OCI-LY7 (cell line): ENCODE results near the gene CSRNP3. TPM values are rescaled to one million over a fixed set of nuclear protein-coding genes. Genes with fewer than 3 reads are reported as not detected.

Source experiments
- BruUV-seq: library from RNA; stranded (reverse); fragments of 400-500 nt; replicated peaks from 2 replicates; lab custom pipeline; 2021; lab: Mats Ljungman, UMichigan
- CTCF ChIA-PET: fragments of 300-600 bp; sonication (Branson Sonifier 250); formaldehyde crosslinking; loops from one replicate; lab custom pipeline; 2022; ENCODE audit warnings: antibody characterized with exemption; ENCODE audit not compliant: unreplicated experiment; lab: Charles Lee
- POLR2A ChIA-PET: fragments of 300-600 bp; sonication (Branson Sonifier 250); formaldehyde crosslinking; loops from one replicate; lab custom pipeline; 2022; ENCODE audit warnings: antibody characterized with exemption; lab: Charles Lee
- DNase-seq: peaks from one replicate; pipeline ENCODE4 v3.0.0-alpha.2; 2015; ENCODE audit warnings: low spot score
- H2AFZ ChIP-seq: fragments of 200-600 bp; sonication (generic), shearing (Covaris generic); 2 replicates; pipeline ENCODE4 v1.6.1; 2014; ENCODE audit warnings: mild to moderate bottlenecking, antibody characterized with exemption, low read length, moderate library complexity
- H3K27ac ChIP-seq: fragments of 200-600 bp; sonication (generic); 2 replicates; pipeline ENCODE4 v1.5.1; 2014; ENCODE audit warnings: mixed run types, low read depth, mild to moderate bottlenecking, moderate library complexity, low read length, inconsistent platforms; ENCODE audit not compliant: poor library complexity, severe bottlenecking
- H3K36me3 ChIP-seq: fragments of 200-600 bp; sonication (generic); 2 replicates; pipeline ENCODE4 v1.6.1; 2014; ENCODE audit warnings: mild to moderate bottlenecking, antibody characterized with exemption, low read length, moderate library complexity, mixed read lengths; ENCODE audit not compliant: insufficient read depth
- H3K4me1 ChIP-seq: fragments of 200-600 bp; sonication (generic); 2 replicates; pipeline ENCODE4 v1.5.1; 2014; ENCODE audit warnings: mild to moderate bottlenecking, low read length; ENCODE audit not compliant: insufficient read depth, poor library complexity, severe bottlenecking
- H3K4me2 ChIP-seq: fragments of 200-600 bp; sonication (generic); 2 replicates; pipeline ENCODE4 v1.6.1; 2014; ENCODE audit warnings: mild to moderate bottlenecking, low read length
- H3K4me3 ChIP-seq: fragments of 200-600 bp; sonication (generic); 2 replicates; pipeline ENCODE4 v1.5.1; 2014; ENCODE audit warnings: mild to moderate bottlenecking, low read depth, low read length; ENCODE audit not compliant: poor library complexity, severe bottlenecking
- H3K79me2 ChIP-seq: fragments of 200-600 bp; sonication (generic); 2 replicates; pipeline ENCODE4 v1.6.1; 2016; ENCODE audit warnings: low read depth, mild to moderate bottlenecking, low read length, moderate library complexity, mixed read lengths; ENCODE audit not compliant: insufficient read depth
- H3K9me2 ChIP-seq: fragments of 200-600 bp; sonication (generic); 2 replicates; pipeline ENCODE4 v1.6.1; 2016; ENCODE audit warnings: mild to moderate bottlenecking, low read length, mixed read lengths; ENCODE audit not compliant: insufficient read depth
- H3K9me3 ChIP-seq: fragments of 200-600 bp; sonication (generic); 2 replicates; pipeline ENCODE4 v1.6.1; 2014; ENCODE audit warnings: mild to moderate bottlenecking, mixed run types, low read length, mixed read lengths
- H4K20me1 ChIP-seq: fragments of 200-600 bp; sonication (generic); 2 replicates; pipeline ENCODE4 v1.6.1; 2014; ENCODE audit warnings: mild to moderate bottlenecking, antibody characterized with exemption, low read length, moderate library complexity, mixed read lengths; ENCODE audit not compliant: insufficient read depth
- CTCF ChIP-seq: fragments of 200-600 bp; sonication (generic); conservative IDR thresholded peaks from 2 replicates; pipeline ENCODE4 v1.5.1; 2014; ENCODE audit warnings: mild to moderate bottlenecking, antibody characterized with exemption, low read length, moderate library complexity, mixed read lengths
- EZH2phosphoT487 ChIP-seq: fragments of 200-600 bp; sonication (generic); IDR thresholded peaks from 2 replicates; pipeline ENCODE4 v1.6.1; 2018; ENCODE audit warnings: low read depth, borderline replicate concordance, mild to moderate bottlenecking, mixed run types, antibody characterized with exemption, low read length, moderate library complexity, mixed read lengths
- intact Hi-C: fragments of 100-400 bp; cut with micrococcal nuclease; formaldehyde crosslinking; loops from one replicate; pipeline ENCODE4 v1.10.0; 2022; ENCODE audit not compliant: unreplicated experiment
- total RNA-seq, 2 experiments: library from RNA; depleted of rRNA in 1 of 2; stranded (reverse); fragments of >200 nt in 1 of 2; shearing (Covaris generic) in 1 of 2; gene quantifications; 2 replicates each; pipeline ENCODE4 v1.2.3, GENCODE V29; 2014 to 2022

CSRNP3 gene
- total RNA-seq, 2 experiments from 2014 or later: 0.44 to 1.4 TPM

DNA sequence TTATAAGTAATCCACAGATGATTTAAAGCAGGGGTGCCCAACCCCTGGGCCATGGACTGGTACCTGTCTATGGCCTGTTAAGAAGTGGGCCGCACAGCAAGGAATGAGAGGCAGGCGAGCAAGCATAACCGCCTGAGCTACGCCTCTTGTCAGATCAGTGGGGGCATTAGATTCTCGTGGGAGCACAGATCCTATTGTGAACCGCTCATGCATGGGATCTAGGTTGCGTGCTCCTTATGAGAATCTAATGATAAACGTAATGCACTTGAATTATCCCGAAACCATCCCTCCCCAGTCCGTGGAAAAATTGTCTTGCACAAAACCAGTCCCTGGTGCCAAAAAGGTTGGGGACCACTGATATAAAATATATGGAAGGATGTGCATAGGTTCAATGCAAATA lies 153.7 kb downstream of the CSRNP3 start:
- CTCF ChIA-PET: no interaction called here
- no TSS peak for BruUV-seq
- H3K36me3 ChIP-seq: no peaks in the 10 kb centered on the region
- intact Hi-C loops: no loop called here
- no peak overlapping the region for H2AFZ ChIP-seq
- no peak overlapping the region for H3K27ac ChIP-seq
- no peak overlapping the region for H3K4me3 ChIP-seq
- H3K4me1 ChIP-seq: peaks cover 5% of the 10 kb centered on the region
- no peaks in the 10 kb centered on the region for H3K9me3 ChIP-seq
- TF ChIP-seq EZH2phosphoT487 (no peak), CTCF (no peak)
- no peaks in the 10 kb centered on the region for H4K20me1 ChIP-seq
- H3K4me2 ChIP-seq: no peak overlapping the region
- H3K79me2 ChIP-seq: no peaks in the 10 kb centered on the region
- POLR2A ChIA-PET: interaction anchor here (0.7 to 2.2 kb wide), 4 partner anchors 11 to 141 kb away, joined by 3 to 8 read pairs (median 4); no protein-coding TSS in a partner anchor
- DNase-seq: no peak
- no peaks in the 10 kb centered on the region for H3K9me2 ChIP-seq

DNA sequence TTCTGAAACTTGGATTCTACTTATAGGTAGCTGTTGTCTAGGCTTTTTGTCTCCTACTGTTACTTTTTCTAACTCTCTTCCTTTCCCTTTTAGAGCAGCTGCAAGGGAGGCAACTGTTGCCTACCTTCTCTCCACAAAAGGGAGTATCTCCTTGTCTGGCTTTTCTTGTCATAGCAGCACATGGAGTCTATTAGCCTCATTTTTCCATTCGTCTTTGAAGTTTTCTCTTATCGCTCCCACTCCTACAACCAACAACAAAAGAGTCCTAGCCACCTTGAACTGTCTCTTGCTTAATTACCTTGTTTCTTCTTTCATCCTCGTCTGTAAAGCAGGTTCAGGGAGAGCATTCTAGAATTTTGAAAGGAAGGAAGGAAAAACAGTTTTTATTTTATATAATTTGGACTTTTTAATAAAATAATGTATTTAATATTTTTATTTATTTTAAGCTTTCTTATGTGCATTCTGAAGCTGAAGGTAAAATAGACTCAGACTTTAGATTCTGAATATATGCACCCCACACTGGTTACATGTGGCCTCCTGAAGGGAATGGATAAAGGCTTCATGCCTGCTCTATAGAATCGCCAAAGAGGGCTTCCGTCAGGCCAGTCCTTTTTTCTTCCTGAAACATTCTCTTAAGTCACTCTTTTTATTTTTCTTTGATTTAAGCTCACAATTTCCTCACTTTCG lies 154.4 kb downstream of the CSRNP3 start:
- Histone ChIP-seq H3K27ac (no peak overlapping the region), H3K9me2 (no peaks in the 10 kb centered on the region), H3K79me2 (no peaks in the 10 kb centered on the region), H3K4me3 (no peak overlapping the region), H3K36me3 (no peaks in the 10 kb centered on the region), H4K20me1 (no peaks in the 10 kb centered on the region), H3K9me3 (no peaks in the 10 kb centered on the region), H3K4me1 (peaks cover 5% of the 10 kb centered on the region), H2AFZ (no peak overlapping the region), H3K4me2 (no peak overlapping the region)
- ChIA-PET POLR2A (interaction anchor here (0.8 to 1.9 kb wide), 5 partner anchors 13 to 85 kb away, joined by 3 to 5 read pairs (median 4); no protein-coding TSS in a partner anchor), CTCF (no interaction called here)
- TF ChIP-seq CTCF: no peak
- TF ChIP-seq EZH2phosphoT487: no peak
- no peak for DNase-seq
- BruUV-seq: no TSS peak
- intact Hi-C loops: no loop called here

- Histone ChIP-seq H3K4me2 (no peak overlapping the region), H3K36me3 (no peaks in the 10 kb centered on the region), H4K20me1 (no peaks in the 10 kb centered on the region), H3K4me1 (peaks cover 5% of the 10 kb centered on the region), H2AFZ (no peak overlapping the region), H3K4me3 (no peak overlapping the region), H3K79me2 (no peaks in the 10 kb centered on the region), H3K27ac (no peak overlapping the region), H3K9me3 (no peaks in the 10 kb centered on the region), H3K9me2 (no peaks in the 10 kb centered on the region)
- no peak for DNase-seq
- ChIA-PET CTCF (no interaction called here), POLR2A (interaction anchor here (0.8 to 1.3 kb wide), 4 partner anchors 12 to 85 kb away, joined by 3 to 4 read pairs (median 4); no protein-coding TSS in a partner anchor)
- no TSS peak for BruUV-seq
- TF ChIP-seq EZH2phosphoT487: no peak
- intact Hi-C loops: no loop called here
Observed at GRCh38 chr2:165624470-165624800, 154.9 kb downstream of the CSRNP3 start.
